Neuronal stem cell (in vitro differentiated cells): ENCODE measurements around the gene EEPD1.

ENCODE experiments used
- DNase-seq: peaks from one replicate; pipeline ENCODE4 v3.0.0-alpha.2; 2013; ENCODE audit warnings: low spot score
- H2AFZ ChIP-seq: one replicate; pipeline ENCODE4 v1.6.1; 2013; ENCODE audit warnings: mild to moderate bottlenecking, low read length, inconsistent platforms
- H2AK5ac ChIP-seq: 2 replicates; pipeline ENCODE4 v1.6.1; 2013; ENCODE audit warnings: low read depth, mild to moderate bottlenecking, inconsistent platforms, low read length, moderate library complexity, mixed read lengths
- H2BK120ac ChIP-seq: 2 replicates; pipeline ENCODE4 v1.6.1; 2013; ENCODE audit warnings: low read depth, mild to moderate bottlenecking, inconsistent platforms, low read length, moderate library complexity, mixed read lengths
- H2BK12ac ChIP-seq: one replicate; pipeline ENCODE4 v1.6.1; 2013; ENCODE audit warnings: low read length, inconsistent platforms
- H2BK15ac ChIP-seq: 2 replicates; pipeline ENCODE4 v1.6.1; 2013; ENCODE audit warnings: mild to moderate bottlenecking, low read length, inconsistent platforms, mixed read lengths
- H2BK5ac ChIP-seq: one replicate; pipeline ENCODE4 v1.6.1; 2013; ENCODE audit warnings: inconsistent platforms, mild to moderate bottlenecking, low read length, moderate library complexity
- H3K14ac ChIP-seq: one replicate; pipeline ENCODE4 v1.6.1; 2013; ENCODE audit warnings: low read length, inconsistent platforms
- H3K18ac ChIP-seq: 2 replicates; pipeline ENCODE4 v1.6.1; 2013; ENCODE audit warnings: low read length, inconsistent platforms
- H3K23ac ChIP-seq: 2 replicates; pipeline ENCODE4 v1.6.1; 2013; ENCODE audit warnings: low read depth, mild to moderate bottlenecking, mixed read lengths, low read length, inconsistent platforms; ENCODE audit not compliant: poor library complexity
- H3K27ac ChIP-seq: replicated peaks from 3 replicates; pipeline ENCODE4 v1.5.1; 2013; ENCODE audit warnings: low read length, inconsistent platforms
- H3K27me3 ChIP-seq, 3 experiments: 2 replicates each; pipeline ENCODE4 v1.6.1; 2013; ENCODE audit warnings: low read length in 3 of 3, mild to moderate bottlenecking in 2 of 3, inconsistent platforms in 1 of 3, low read depth in 1 of 3, mixed read lengths in 1 of 3, moderate library complexity in 1 of 3; ENCODE audit not compliant: control insufficient read depth in 3 of 3, insufficient read depth in 3 of 3
- H3K36me3 ChIP-seq, 2 donors: replicated peaks in 1 of 2; 2 replicates each; pipeline ENCODE4 v1.6.1; 2013; ENCODE audit warnings: low read length in 2 of 2; ENCODE audit not compliant: control insufficient read depth in 2 of 2, insufficient read depth in 2 of 2
- H3K4ac ChIP-seq: 2 replicates; pipeline ENCODE4 v1.6.1; 2013; ENCODE audit warnings: inconsistent platforms, mild to moderate bottlenecking, low read length, moderate library complexity
- H3K4me1 ChIP-seq, 2 donors: 1 replicate in 1 of 2; 2 replicates in 1 of 2; pipeline ENCODE4 v1.6.1; 2013; ENCODE audit warnings: low read length in 2 of 2, low read depth in 1 of 2; ENCODE audit not compliant: control insufficient read depth in 2 of 2, insufficient read depth in 1 of 2
- H3K4me2 ChIP-seq: one replicate; pipeline ENCODE4 v1.6.1; 2013; ENCODE audit warnings: mild to moderate bottlenecking, low read length, inconsistent platforms; ENCODE audit not compliant: insufficient read depth, poor library complexity, severe bottlenecking
- H3K4me3 ChIP-seq, 2 donors: 2 replicates each; pipeline ENCODE4 v1.5.1; 2013; ENCODE audit warnings: low read length in 2 of 2, mild to moderate bottlenecking in 2 of 2, inconsistent platforms in 1 of 2, moderate library complexity in 1 of 2
- H3K79me1 ChIP-seq: one replicate; pipeline ENCODE4 v1.6.1; 2013; ENCODE audit warnings: low read depth, mild to moderate bottlenecking, inconsistent platforms, low read length, moderate library complexity
- H3K9ac ChIP-seq: one replicate; pipeline ENCODE4 v1.6.1; 2013; ENCODE audit warnings: mild to moderate bottlenecking, low read depth, low read length, inconsistent platforms; ENCODE audit not compliant: poor library complexity
- H3K9me3 ChIP-seq, 2 donors: replicated peaks in 1 of 2; 2 replicates each; pipeline versions ENCODE3 to v1.6.1; 2013; ENCODE audit warnings: low read length in 2 of 2, mild to moderate bottlenecking in 2 of 2, inconsistent platforms in 1 of 2, low read depth in 1 of 2, mixed read lengths in 1 of 2, moderate library complexity in 1 of 2; ENCODE audit not compliant: control insufficient read depth in 2 of 2, insufficient read depth in 1 of 2
- H4K8ac ChIP-seq: one replicate; pipeline ENCODE4 v1.6.1; 2013; ENCODE audit warnings: low read depth, mild to moderate bottlenecking, inconsistent platforms, low read length, moderate library complexity
- H4K91ac ChIP-seq: one replicate; pipeline ENCODE4 v1.6.1; 2013; ENCODE audit warnings: low read length, low read depth, mild to moderate bottlenecking, inconsistent platforms; ENCODE audit not compliant: poor library complexity
- WGBS, 2 donors: extraction: QIAGEN DNeasy Blood & Tissue Kit; methylation state at CpG; one replicate each; pipeline ENCODE4 v1.1.7; 2013; ENCODE audit warnings: missing lambda C conversion rate in 2 of 2, mixed read lengths in 1 of 2; ENCODE audit not compliant: insufficient read length in 2 of 2, insufficient replicate concordance in 1 of 2; ENCODE audit errors: extremely low coverage in 2 of 2; 5-methylcytosine and 5-hydroxymethylcytosine counted together

The EEPD1 gene

GRCh38 chr7:36167403-36168050 lies 14.5 kb downstream of the EEPD1 start:
- no peak overlapping the region for H2AFZ ChIP-seq
- H2BK12ac ChIP-seq, result no peak overlapping the region
- H3K23ac ChIP-seq, result no peak overlapping the region
- no peak overlapping the region for H3K14ac ChIP-seq
- WGBS, 2 donors, result no CpG with 5 or more reads among the region's 12 CpGs
- H3K36me3 ChIP-seq, result no peaks in the 10 kb centered on the region
- no peak overlapping the region for H3K27ac ChIP-seq
- H3K18ac ChIP-seq, result no peak overlapping the region
- no peak overlapping the region for H2AK5ac ChIP-seq
- no peaks in the 10 kb centered on the region for H3K9me3 ChIP-seq
- no peak overlapping the region for H2BK120ac ChIP-seq
- H4K8ac ChIP-seq, result no peak overlapping the region
- H2BK15ac ChIP-seq, result no peak overlapping the region
- no peaks in the 10 kb centered on the region for H3K4me1 ChIP-seq
- no peak for DNase-seq
- H3K9ac ChIP-seq, result no peak overlapping the region
- no peak overlapping the region for H2BK5ac ChIP-seq
- no peak overlapping the region for H4K91ac ChIP-seq
- no peaks in the 10 kb centered on the region for H3K27me3 ChIP-seq
- no peak overlapping the region for H3K4me3 ChIP-seq
- H3K4ac ChIP-seq, result no peak overlapping the region
- no peak overlapping the region for H3K4me2 ChIP-seq
- H3K79me1 ChIP-seq, result no peaks in the 10 kb centered on the region

- no peak overlapping the region for H2BK12ac ChIP-seq
- no peak overlapping the region for H2BK120ac ChIP-seq
- no peak overlapping the region for H2BK15ac ChIP-seq
- no peak overlapping the region for H2AFZ ChIP-seq
- no peak overlapping the region for H3K18ac ChIP-seq
- no peak overlapping the region for H4K8ac ChIP-seq
- no peak overlapping the region for H3K27ac ChIP-seq
- H3K79me1 ChIP-seq, result no peaks in the 10 kb centered on the region
- no peak overlapping the region for H3K4ac ChIP-seq
- no peak for DNase-seq
- no peak overlapping the region for H3K9ac ChIP-seq
- no peak overlapping the region for H2BK5ac ChIP-seq
- H3K9me3 ChIP-seq, result peaks cover 0 to 4% of the 10 kb centered on the region in 2 donors
- H3K4me2 ChIP-seq, result no peak overlapping the region
- no CpG with 5 or more reads among the region's 2 CpGs for WGBS, 2 donors
- no peaks in the 10 kb centered on the region for H3K36me3 ChIP-seq
- H3K23ac ChIP-seq, result no peak overlapping the region
- no peak overlapping the region for H2AK5ac ChIP-seq
- no peak overlapping the region for H3K14ac ChIP-seq
- no peak overlapping the region for H4K91ac ChIP-seq
- H3K4me3 ChIP-seq, result no peak overlapping the region
- H3K4me1 ChIP-seq, result no peaks in the 10 kb centered on the region
- H3K27me3 ChIP-seq, result no peaks in the 10 kb centered on the region
Observed at GRCh38 chr7:36171503-36171902, 18.4 kb downstream of the EEPD1 start.

GRCh38 chr7:36175886-36176285 lies 22.8 kb downstream of the EEPD1 start:
- H2AFZ ChIP-seq, result no peak overlapping the region
- no peak overlapping the region for H4K8ac ChIP-seq
- no peak overlapping the region for H2BK120ac ChIP-seq
- peaks cover 0 to 4% of the 10 kb centered on the region in 2 donors for H3K9me3 ChIP-seq
- no peaks in the 10 kb centered on the region for H3K79me1 ChIP-seq
- WGBS, 2 donors, result no CpG with 5 or more reads among the region's 8 CpGs
- no peak overlapping the region for H3K4ac ChIP-seq
- peaks cover 0 to 2% of the 10 kb centered on the region in 2 donors for H3K4me1 ChIP-seq
- H3K4me2 ChIP-seq, result no peak overlapping the region
- peak overlapping the region; percentile 15 for H3K18ac ChIP-seq
- H3K14ac ChIP-seq, result no peak overlapping the region
- no peak for DNase-seq
- no peak overlapping the region for H3K27ac ChIP-seq
- no peaks in the 10 kb centered on the region for H3K27me3 ChIP-seq
- no peak overlapping the region for H2BK5ac ChIP-seq
- H3K9ac ChIP-seq, result no peak overlapping the region
- H2AK5ac ChIP-seq, result no peak overlapping the region
- no peak overlapping the region for H2BK15ac ChIP-seq
- no peak overlapping the region for H2BK12ac ChIP-seq
- H3K36me3 ChIP-seq, result no peaks in the 10 kb centered on the region
- H3K23ac ChIP-seq, result no peak overlapping the region
- H4K91ac ChIP-seq, result no peak overlapping the region
- no peak overlapping the region for H3K4me3 ChIP-seq

GRCh38 chr7:36176697-36177096 lies 23.6 kb downstream of the EEPD1 start:
- H3K9me3 ChIP-seq, result peaks cover 0 to 4% of the 10 kb centered on the region in 2 donors
- no peak overlapping the region for H4K91ac ChIP-seq
- H3K4me1 ChIP-seq, result peaks cover 0 to 2% of the 10 kb centered on the region in 2 donors
- no CpG with 5 or more reads among the region's 4 CpGs for WGBS, 2 donors
- H3K4ac ChIP-seq, result no peak overlapping the region
- no peak overlapping the region for H2AFZ ChIP-seq
- H3K27ac ChIP-seq, result no peak overlapping the region
- DNase-seq, result no peak
- no peak overlapping the region for H2BK5ac ChIP-seq
- no peak overlapping the region for H3K9ac ChIP-seq
- H2AK5ac ChIP-seq, result no peak overlapping the region
- H3K27me3 ChIP-seq, result no peaks in the 10 kb centered on the region
- H3K23ac ChIP-seq, result no peak overlapping the region
- H2BK12ac ChIP-seq, result no peak overlapping the region
- no peaks in the 10 kb centered on the region for H3K36me3 ChIP-seq
- H2BK120ac ChIP-seq, result no peak overlapping the region
- H4K8ac ChIP-seq, result no peak overlapping the region
- no peak overlapping the region for H3K18ac ChIP-seq
- H3K14ac ChIP-seq, result no peak overlapping the region
- no peaks in the 10 kb centered on the region for H3K79me1 ChIP-seq
- H3K4me3 ChIP-seq, result no peak overlapping the region
- H2BK15ac ChIP-seq, result no peak overlapping the region
- H3K4me2 ChIP-seq, result no peak overlapping the region
